Activated T-cell treated with anti-CD3 and anti-CD28 coated beads, Interleukin-2, amount 50 U/mL, for 4 hours (primary cell): ENCODE results near the gene B3GAT3. TPM values are rescaled to one million over a fixed set of nuclear protein-coding genes. Genes with fewer than 3 reads are reported as not detected.

Source experiments
- ATAC-seq, 2 donors: fragments of 200-7000 bp; cut with Tn5 transposase; one replicate each; pipeline ENCODE4 v1.10.0; 2021
- DNase-seq: peaks from one replicate; pipeline ENCODE4 v3.0.0-alpha.2; 2020
- H3K27me3 Mint-ChIP-seq: one replicate; pipeline ENCODE4 v1.8.0; 2021; ENCODE audit warnings: low read depth, mixed read lengths
- H3K36me3 Mint-ChIP-seq: one replicate; pipeline ENCODE4 v1.8.0; 2022; ENCODE audit warnings: mixed read lengths; ENCODE audit not compliant: insufficient read depth
- H3K4me1 Mint-ChIP-seq: one replicate; pipeline ENCODE4 v1.8.0; 2021; ENCODE audit warnings: low read depth, mixed read lengths
- H3K4me3 Mint-ChIP-seq: one replicate; pipeline ENCODE4 v1.8.0; 2021; ENCODE audit warnings: mild to moderate bottlenecking, moderate library complexity, mixed read lengths
- H3K9me3 Mint-ChIP-seq: one replicate; pipeline ENCODE4 v1.8.0; 2021; ENCODE audit warnings: mixed read lengths
- total RNA-seq, 3 donors: library from RNA; stranded (reverse); gene quantifications; one replicate each; pipeline ENCODE4 v1.2.1, GENCODE V29; 2021

The B3GAT3 gene
- total RNA-seq, 3 donors from 2014 or later = 58.2 to 66.2 (median 59.7) TPM

GRCh38 chr11:62603072-62603408 lies 18.7 kb downstream of the B3GAT3 start:
- no peak for ATAC-seq
- H3K27me3 Mint-ChIP-seq = no peaks in the 10 kb centered on the region

GRCh38 chr11:62602141-62603071 lies 19.4 kb downstream of the B3GAT3 start:
- no peaks in the 10 kb centered on the region for H3K27me3 Mint-ChIP-seq
- H3K4me1 Mint-ChIP-seq = peaks cover 47% of the 10 kb centered on the region
- peak overlapping the region; percentile 93 for H3K4me3 Mint-ChIP-seq
- H3K9me3 Mint-ChIP-seq = no peaks in the 10 kb centered on the region
- ATAC-seq = no peak
- H3K36me3 Mint-ChIP-seq = peaks cover 55% of the 10 kb centered on the region
- DNase-seq = no peak

More at GRCh38 chr11:62603072-62603408, 18.7 kb downstream of the B3GAT3 start:
- H3K36me3 Mint-ChIP-seq = peaks cover 54% of the 10 kb centered on the region
- peak overlapping the region; percentile 73 for H3K4me3 Mint-ChIP-seq
- no peaks in the 10 kb centered on the region for H3K9me3 Mint-ChIP-seq
- no peak for DNase-seq
- peaks cover 47% of the 10 kb centered on the region for H3K4me1 Mint-ChIP-seq

GRCh38 chr11:62601372-62602140 lies 20.2 kb downstream of the B3GAT3 start, which contains the start of gene MTA2:
Gene MTA2 (minus strand): TSS chr11:62601865. CDS start chr11:62601450, 415 bp downstream.
- Mint-ChIP-seq H3K4me1 (peaks cover 51% of the 10 kb centered on the region), H3K27me3 (no peaks in the 10 kb centered on the region), H3K4me3 (peak within 1 kb of the TSS; percentile 93), H3K36me3 (peaks cover 59% of the 10 kb centered on the region), H3K9me3 (no peaks in the 10 kb centered on the region)
- peak; percentile 86 to 87 for ATAC-seq
- DNase-seq = peak; percentile 99

- Mint-ChIP-seq H3K4me1 (peaks cover 49% of the 10 kb centered on the region), H3K4me3 (peak overlapping the region; percentile 93), H3K27me3 (no peaks in the 10 kb centered on the region), H3K9me3 (no peaks in the 10 kb centered on the region), H3K36me3 (peaks cover 62% of the 10 kb centered on the region)
- ATAC-seq (peak; percentile 25 to 29), DNase-seq (peak; percentile 40)
Observed at GRCh38 chr11:62601122-62601371, 20.7 kb downstream of the B3GAT3 start.

- H3K4me1 Mint-ChIP-seq = peaks cover 49% of the 10 kb centered on the region
- peaks cover 63% of the 10 kb centered on the region for H3K36me3 Mint-ChIP-seq
- no peak for DNase-seq
- H3K4me3 Mint-ChIP-seq = peak overlapping the region; percentile 93
- no peak for ATAC-seq
- no peaks in the 10 kb centered on the region for H3K9me3 Mint-ChIP-seq
- H3K27me3 Mint-ChIP-seq = no peaks in the 10 kb centered on the region
Observed at GRCh38 chr11:62600367-62601121, 21.2 kb downstream of the B3GAT3 start.

- ATAC-seq (no peak), DNase-seq (no peak)
- peak overlapping the region; percentile 93 for H3K4me3 Mint-ChIP-seq
- no peaks in the 10 kb centered on the region for H3K27me3 Mint-ChIP-seq
- peaks cover 64% of the 10 kb centered on the region for H3K36me3 Mint-ChIP-seq
- H3K4me1 Mint-ChIP-seq = peaks cover 47% of the 10 kb centered on the region
- no peaks in the 10 kb centered on the region for H3K9me3 Mint-ChIP-seq
Observed at GRCh38 chr11:62599901-62600300, 21.9 kb downstream of the B3GAT3 start.

GRCh38 chr11:62599069-62599696 lies 22.6 kb downstream of the B3GAT3 start:
- H3K9me3 Mint-ChIP-seq = no peaks in the 10 kb centered on the region
- ATAC-seq (peak; percentile 67 to 69), DNase-seq (peak; percentile 91)
- H3K4me1 Mint-ChIP-seq = peaks cover 48% of the 10 kb centered on the region
- no peaks in the 10 kb centered on the region for H3K27me3 Mint-ChIP-seq
- peaks cover 67% of the 10 kb centered on the region for H3K36me3 Mint-ChIP-seq
- H3K4me3 Mint-ChIP-seq = peak overlapping the region; percentile 93

GRCh38 chr11:62595124-62595523 lies 26.7 kb downstream of the B3GAT3 start:
- H3K9me3 Mint-ChIP-seq = no peaks in the 10 kb centered on the region
- peaks cover 57% of the 10 kb centered on the region for H3K36me3 Mint-ChIP-seq
- no peak overlapping the region for H3K4me3 Mint-ChIP-seq
- no peak for ATAC-seq
- no peak for DNase-seq
- no peaks in the 10 kb centered on the region for H3K27me3 Mint-ChIP-seq
- H3K4me1 Mint-ChIP-seq = peaks cover 54% of the 10 kb centered on the region

- no peak for ATAC-seq
- peaks cover 50% of the 10 kb centered on the region for H3K4me1 Mint-ChIP-seq
- H3K36me3 Mint-ChIP-seq = peaks cover 41% of the 10 kb centered on the region
- peak; percentile 76 for DNase-seq
- no peaks in the 10 kb centered on the region for H3K27me3 Mint-ChIP-seq
- H3K9me3 Mint-ChIP-seq = no peaks in the 10 kb centered on the region
- peak overlapping the region; percentile 71 for H3K4me3 Mint-ChIP-seq
Observed at GRCh38 chr11:62593434-62594044, 28.2 kb downstream of the B3GAT3 start.

- Mint-ChIP-seq H3K27me3 (no peaks in the 10 kb centered on the region), H3K9me3 (no peaks in the 10 kb centered on the region), H3K4me3 (peak overlapping the region; percentile 98), H3K4me1 (peaks cover 44% of the 10 kb centered on the region), H3K36me3 (peaks cover 38% of the 10 kb centered on the region)
- ATAC-seq (no peak), DNase-seq (no peak)
Observed at GRCh38 chr11:62592989-62593421, 28.8 kb downstream of the B3GAT3 start.

GRCh38 chr11:62592146-62592815 lies 29.5 kb downstream of the B3GAT3 start:
- no peak for DNase-seq
- Mint-ChIP-seq H3K4me3 (peak overlapping the region; percentile 98), H3K4me1 (peaks cover 38% of the 10 kb centered on the region), H3K36me3 (peaks cover 33% of the 10 kb centered on the region), H3K9me3 (no peaks in the 10 kb centered on the region), H3K27me3 (no peaks in the 10 kb centered on the region)
- ATAC-seq = no peak

- Mint-ChIP-seq H3K36me3 (peaks cover 29% of the 10 kb centered on the region), H3K4me1 (peaks cover 36% of the 10 kb centered on the region), H3K4me3 (peak within 1 kb of the TSS; percentile 98), H3K27me3 (no peaks in the 10 kb centered on the region), H3K9me3 (no peaks in the 10 kb centered on the region)
- ATAC-seq = peak; percentile 93
- DNase-seq = peak; percentile 94
Observed at GRCh38 chr11:62591448-62592145, 30.2 kb downstream of the B3GAT3 start, which contains the start of gene TUT1. Gene TUT1 (minus strand): TSS chr11:62591523. CDS start chr11:62591485, 38 bp downstream.
